Measurements from ENCODE around the gene STYK1. TPM values are rescaled to one million over a fixed set of nuclear protein-coding genes. Genes with fewer than 3 reads are reported as not detected.
A peak's percentile ranks its signal among the peaks of the same experiment; 100 is the strongest.

The STYK1 gene
- total RNA-seq, 4 donors from 2014 or later, result 1.0 to 2.3 (median 1.2) TPM

DNA sequence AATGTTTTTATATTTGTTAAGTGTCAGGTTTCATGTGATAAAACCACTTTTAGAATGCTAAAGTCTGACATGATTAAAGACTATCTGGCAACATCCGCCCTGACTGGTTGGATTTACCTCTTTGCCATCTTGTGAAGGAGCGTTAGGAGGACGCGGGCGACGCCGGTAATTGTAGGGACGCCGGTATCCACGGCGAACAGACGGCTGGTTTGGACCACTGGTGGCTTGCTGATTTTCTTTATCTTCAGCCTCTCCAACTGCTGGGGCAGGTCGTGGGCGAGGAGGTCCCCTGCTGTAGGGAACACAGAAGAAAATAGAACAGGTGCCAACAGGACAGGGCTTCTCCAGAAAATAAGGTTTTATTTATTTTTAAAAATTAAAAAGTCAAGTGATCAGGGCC lies 28.0 kb upstream of the STYK1 start:
- Histone ChIP-seq H3K4me1 (peaks cover 27% of the 10 kb centered on the region), H3K27me3 (no peaks in the 10 kb centered on the region), H3K27ac (peak overlapping the region; percentile 52), H3K9me3 (no peaks in the 10 kb centered on the region), H3K36me3 (peaks cover 82% of the 10 kb centered on the region), H3K4me3 (no peak overlapping the region)
- 87% methylated on average over 14 of the region's 14 CpGs for WGBS
- no peak for DNase-seq (ENCODE audit: low spot score in 2 of 2)
- no peak for TF ChIP-seq POLR2AphosphoS5 (IDR thresholded peaks at IDR 0.05)
- TF ChIP-seq POLR2A (IDR thresholded peaks at IDR 0.05), result no peak
- TF ChIP-seq, protein P1, sequence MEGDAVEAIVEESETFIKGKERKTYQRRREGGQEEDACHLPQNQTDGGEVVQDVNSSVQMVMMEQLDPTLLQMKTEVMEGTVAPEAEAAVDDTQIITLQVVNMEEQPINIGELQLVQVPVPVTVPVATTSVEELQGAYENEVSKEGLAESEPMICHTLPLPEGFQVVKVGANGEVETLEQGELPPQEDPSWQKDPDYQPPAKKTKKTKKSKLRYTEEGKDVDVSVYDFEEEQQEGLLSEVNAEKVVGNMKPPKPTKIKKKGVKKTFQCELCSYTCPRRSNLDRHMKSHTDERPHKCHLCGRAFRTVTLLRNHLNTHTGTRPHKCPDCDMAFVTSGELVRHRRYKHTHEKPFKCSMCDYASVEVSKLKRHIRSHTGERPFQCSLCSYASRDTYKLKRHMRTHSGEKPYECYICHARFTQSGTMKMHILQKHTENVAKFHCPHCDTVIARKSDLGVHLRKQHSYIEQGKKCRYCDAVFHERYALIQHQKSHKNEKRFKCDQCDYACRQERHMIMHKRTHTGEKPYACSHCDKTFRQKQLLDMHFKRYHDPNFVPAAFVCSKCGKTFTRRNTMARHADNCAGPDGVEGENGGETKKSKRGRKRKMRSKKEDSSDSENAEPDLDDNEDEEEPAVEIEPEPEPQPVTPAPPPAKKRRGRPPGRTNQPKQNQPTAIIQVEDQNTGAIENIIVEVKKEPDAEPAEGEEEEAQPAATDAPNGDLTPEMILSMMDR (IDR thresholded peaks at IDR 0.05), result no peak
- no peak for TF ChIP-seq EP300 (IDR thresholded peaks at IDR 0.05)

DNA sequence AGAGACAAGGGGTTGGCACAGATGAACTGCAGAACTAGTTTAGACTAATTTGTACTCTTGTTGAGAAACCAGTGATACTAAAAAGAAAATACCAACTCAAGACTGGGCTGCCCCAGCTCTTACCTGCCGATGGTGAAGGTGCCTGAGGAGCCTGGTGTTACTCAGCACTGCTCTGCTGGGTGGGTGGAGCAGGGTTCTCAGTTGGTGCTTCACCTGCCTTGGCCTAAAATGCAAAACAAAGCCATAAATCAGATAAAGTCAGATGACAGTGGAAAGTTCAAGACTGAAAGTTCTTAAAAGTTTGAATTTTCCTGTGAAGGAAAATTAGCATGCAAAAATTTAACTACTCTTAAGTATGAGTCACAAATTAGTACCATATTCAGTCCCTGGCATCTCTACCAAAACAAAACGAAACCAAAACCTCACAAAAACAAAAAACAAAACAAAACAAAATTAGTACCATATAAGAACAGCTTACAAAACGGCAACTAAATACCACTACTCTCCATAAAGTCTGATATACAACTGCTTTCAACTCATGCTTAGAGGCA lies 27.4 kb upstream of the STYK1 start:
- TF ChIP-seq, protein P1 (IDR thresholded peaks at IDR 0.05), result no peak
- no peak for TF ChIP-seq POLR2A (IDR thresholded peaks at IDR 0.05)
- TF ChIP-seq POLR2AphosphoS5 (IDR thresholded peaks at IDR 0.05), result no peak
- 29% methylated on average over 3 of the region's 3 CpGs for WGBS
- Histone ChIP-seq H3K9me3 (no peaks in the 10 kb centered on the region), H3K36me3 (peaks cover 79% of the 10 kb centered on the region), H3K4me1 (peaks cover 25% of the 10 kb centered on the region), H3K27me3 (no peaks in the 10 kb centered on the region), H3K27ac (peak overlapping the region; percentile 52), H3K4me3 (no peak overlapping the region)
- no peak for DNase-seq (ENCODE audit: low spot score in 2 of 2)

DNA sequence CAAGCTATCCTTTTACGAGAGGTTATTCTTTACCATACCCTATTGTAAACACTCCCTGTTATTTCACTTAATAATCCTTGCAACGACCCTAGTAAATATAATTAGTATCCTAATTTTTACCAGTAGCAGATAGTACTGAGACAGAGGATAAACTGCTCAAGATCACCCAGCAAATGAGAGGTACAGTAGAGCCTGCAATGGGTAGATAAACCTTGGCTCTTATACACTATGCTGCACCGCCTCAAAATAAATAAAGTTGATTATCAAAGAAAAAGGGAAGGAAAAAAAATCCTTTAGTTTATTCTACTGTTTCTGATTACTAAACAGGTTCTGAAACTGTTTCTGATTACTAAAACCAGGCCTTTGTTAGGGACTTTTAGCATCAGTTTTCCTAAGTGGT lies 26.7 kb upstream of the STYK1 start:
- TF ChIP-seq, protein P1 (IDR thresholded peaks at IDR 0.05), result no peak
- TF ChIP-seq POLR2A (IDR thresholded peaks at IDR 0.05), result no peak
- TF ChIP-seq EP300 (IDR thresholded peaks at IDR 0.05), result no peak
- no peak for TF ChIP-seq POLR2AphosphoS5 (IDR thresholded peaks at IDR 0.05)
- Histone ChIP-seq H3K27me3 (no peaks in the 10 kb centered on the region), H3K9me3 (no peaks in the 10 kb centered on the region), H3K4me1 (peaks cover 21% of the 10 kb centered on the region), H3K36me3 (peaks cover 79% of the 10 kb centered on the region), H3K27ac (no peak overlapping the region), H3K4me3 (no peak overlapping the region)
- WGBS, result 83% methylated on average over 3 of the region's 3 CpGs
- DNase-seq (ENCODE audit: low spot score in 2 of 2), result no peak

DNA sequence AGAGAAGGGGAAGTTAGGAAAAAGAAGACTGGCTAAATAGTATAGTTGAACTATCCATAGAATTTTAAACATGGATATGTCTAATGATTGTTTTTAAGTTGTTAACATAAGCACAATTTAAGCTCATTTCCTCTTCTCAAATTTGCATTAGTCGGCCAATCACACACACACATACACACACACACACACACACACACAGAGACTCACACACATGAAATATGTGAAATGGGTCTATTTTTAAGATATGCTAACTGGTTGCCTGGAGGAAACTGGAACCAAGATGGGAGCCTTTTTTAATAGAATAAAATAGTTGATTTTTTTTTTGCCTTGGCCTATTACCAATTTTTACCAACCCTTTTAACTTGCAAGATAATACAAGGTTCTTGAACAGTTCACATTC lies 24.0 kb upstream of the STYK1 start:
- DNase-seq (ENCODE audit: low spot score in 2 of 2), result no peak
- Histone ChIP-seq H3K9me3 (no peaks in the 10 kb centered on the region), H3K27me3 (no peaks in the 10 kb centered on the region), H3K36me3 (peaks cover 71% of the 10 kb centered on the region), H3K4me1 (peaks cover 16% of the 10 kb centered on the region), H3K27ac (no peak overlapping the region), H3K4me3 (no peak overlapping the region)
- WGBS, result 93% methylated on average over 1 of the region's 1 CpG
- TF ChIP-seq POLR2A (IDR thresholded peaks at IDR 0.05) (no peak), POLR2AphosphoS5 (IDR thresholded peaks at IDR 0.05) (no peak), EP300 (IDR thresholded peaks at IDR 0.05) (no peak)
- TF ChIP-seq, protein P1 (IDR thresholded peaks at IDR 0.05), result no peak

DNA sequence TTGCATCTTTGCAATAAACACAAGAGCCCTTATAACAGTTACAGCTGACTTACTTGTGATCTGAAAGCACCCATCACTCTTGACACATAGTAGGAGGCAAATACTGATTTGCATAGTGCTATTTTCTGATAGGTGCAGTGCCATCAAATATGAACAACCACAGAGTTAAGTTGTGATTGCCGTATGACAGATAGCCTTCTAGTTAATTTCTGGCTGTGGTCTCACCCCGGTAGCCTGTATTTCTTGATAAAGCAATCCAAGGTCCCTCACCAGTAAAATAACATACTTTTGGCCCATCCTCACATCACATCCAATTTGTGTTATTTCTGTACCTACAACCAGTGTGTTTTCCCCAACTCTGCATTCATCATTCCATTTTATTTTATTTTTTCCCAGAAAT lies 23.3 kb upstream of the STYK1 start:
- H3K27ac ChIP-seq, result no peak overlapping the region
- 98% methylated on average over 2 of the region's 2 CpGs for WGBS
- H3K9me3 ChIP-seq, result no peaks in the 10 kb centered on the region
- TF ChIP-seq, protein P1 (IDR thresholded peaks at IDR 0.05), result no peak
- TF ChIP-seq POLR2A (IDR thresholded peaks at IDR 0.05) (no peak), EP300 (IDR thresholded peaks at IDR 0.05) (no peak), POLR2AphosphoS5 (IDR thresholded peaks at IDR 0.05) (no peak)
- peaks cover 20% of the 10 kb centered on the region for H3K4me1 ChIP-seq
- no peak for DNase-seq (ENCODE audit: low spot score in 2 of 2)
- no peak overlapping the region for H3K4me3 ChIP-seq
- no peaks in the 10 kb centered on the region for H3K27me3 ChIP-seq
- peaks cover 64% of the 10 kb centered on the region for H3K36me3 ChIP-seq
